Measurements from ENCODE around the gene AGBL1. TPM values are rescaled to one million over a fixed set of nuclear protein-coding genes. Genes with fewer than 3 reads are reported as not detected.

The AGBL1 gene
- total RNA-seq, 6 experiments from 2014 or later: not detected

DNA sequence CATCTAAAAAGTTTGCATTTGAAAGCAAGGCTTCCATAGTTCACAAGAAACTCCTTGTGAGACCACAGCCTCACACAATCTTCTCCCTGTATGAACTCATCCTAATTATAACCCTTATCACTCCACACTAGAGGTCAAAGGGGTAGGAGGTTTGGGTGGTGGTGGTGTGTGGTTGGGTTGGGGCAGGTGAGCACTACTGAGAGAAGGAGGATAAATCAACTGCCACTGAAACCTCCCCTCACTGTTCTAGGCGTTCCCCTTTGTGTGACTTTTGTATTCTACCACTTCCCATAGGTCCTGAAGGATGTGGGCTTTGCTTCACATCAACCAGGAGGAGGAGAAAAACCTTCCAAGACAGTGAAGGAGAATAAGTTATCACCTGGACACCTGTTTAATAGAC lies 6.4 kb upstream of the AGBL1 start:
- Histone ChIP-seq H3K36me3 (no peaks in the 10 kb centered on the region), H3K4me1 (no peaks in the 10 kb centered on the region), H3K27ac (no peak overlapping the region), H3K9me3 (no peaks in the 10 kb centered on the region), H3K4me3 (no peak overlapping the region), H3K27me3 (no peaks in the 10 kb centered on the region)
- DNase-seq (no peak), ATAC-seq (no peak)
- TF ChIP-seq POLR2A (IDR thresholded peaks at IDR 0.05): no peak
- TF ChIP-seq, protein P1, sequence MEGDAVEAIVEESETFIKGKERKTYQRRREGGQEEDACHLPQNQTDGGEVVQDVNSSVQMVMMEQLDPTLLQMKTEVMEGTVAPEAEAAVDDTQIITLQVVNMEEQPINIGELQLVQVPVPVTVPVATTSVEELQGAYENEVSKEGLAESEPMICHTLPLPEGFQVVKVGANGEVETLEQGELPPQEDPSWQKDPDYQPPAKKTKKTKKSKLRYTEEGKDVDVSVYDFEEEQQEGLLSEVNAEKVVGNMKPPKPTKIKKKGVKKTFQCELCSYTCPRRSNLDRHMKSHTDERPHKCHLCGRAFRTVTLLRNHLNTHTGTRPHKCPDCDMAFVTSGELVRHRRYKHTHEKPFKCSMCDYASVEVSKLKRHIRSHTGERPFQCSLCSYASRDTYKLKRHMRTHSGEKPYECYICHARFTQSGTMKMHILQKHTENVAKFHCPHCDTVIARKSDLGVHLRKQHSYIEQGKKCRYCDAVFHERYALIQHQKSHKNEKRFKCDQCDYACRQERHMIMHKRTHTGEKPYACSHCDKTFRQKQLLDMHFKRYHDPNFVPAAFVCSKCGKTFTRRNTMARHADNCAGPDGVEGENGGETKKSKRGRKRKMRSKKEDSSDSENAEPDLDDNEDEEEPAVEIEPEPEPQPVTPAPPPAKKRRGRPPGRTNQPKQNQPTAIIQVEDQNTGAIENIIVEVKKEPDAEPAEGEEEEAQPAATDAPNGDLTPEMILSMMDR (IDR thresholded peaks at IDR 0.05): no peak
- 18% methylated on average over 1 of the region's 1 CpG for WGBS (ENCODE audit: insufficient coverage, low coverage, low lambda C conversion rate, missing lambda C conversion rate)
- intact Hi-C loops (cut with DNase I): no loop called here

DNA sequence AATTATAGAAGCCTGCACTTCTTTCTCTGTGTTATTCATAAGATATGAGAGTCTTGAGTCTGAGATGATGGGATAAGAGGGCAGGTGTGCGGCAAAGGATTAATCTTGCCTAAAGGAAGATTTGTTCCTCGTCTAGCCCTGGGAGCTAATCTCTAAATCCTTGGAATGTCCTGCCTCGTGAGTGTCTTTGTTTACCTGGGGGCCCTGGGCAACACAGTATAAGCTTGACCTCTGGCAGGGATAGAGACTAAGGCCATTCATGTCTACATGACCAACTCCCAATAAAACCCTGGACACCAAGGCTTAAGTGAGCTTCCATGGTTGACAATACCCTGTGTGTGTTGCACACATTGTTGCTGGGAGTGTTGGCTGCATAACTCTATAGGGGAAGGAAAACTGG lies 3.2 kb upstream of the AGBL1 start:
- TF ChIP-seq, protein P1 (IDR thresholded peaks at IDR 0.05): no peak
- no peak for TF ChIP-seq POLR2A (IDR thresholded peaks at IDR 0.05)
- WGBS (ENCODE audit: insufficient coverage, low coverage, low lambda C conversion rate, missing lambda C conversion rate): 38% methylated on average over 3 of the region's 3 CpGs
- H3K27ac ChIP-seq: no peak overlapping the region
- H3K27me3 ChIP-seq: no peaks in the 10 kb centered on the region
- no peak for ATAC-seq
- no peak for DNase-seq
- H3K4me1 ChIP-seq: no peaks in the 10 kb centered on the region
- no peaks in the 10 kb centered on the region for H3K9me3 ChIP-seq
- intact Hi-C loops (cut with DNase I): no loop called here
- H3K4me3 ChIP-seq: no peak overlapping the region
- no peaks in the 10 kb centered on the region for H3K36me3 ChIP-seq

DNA sequence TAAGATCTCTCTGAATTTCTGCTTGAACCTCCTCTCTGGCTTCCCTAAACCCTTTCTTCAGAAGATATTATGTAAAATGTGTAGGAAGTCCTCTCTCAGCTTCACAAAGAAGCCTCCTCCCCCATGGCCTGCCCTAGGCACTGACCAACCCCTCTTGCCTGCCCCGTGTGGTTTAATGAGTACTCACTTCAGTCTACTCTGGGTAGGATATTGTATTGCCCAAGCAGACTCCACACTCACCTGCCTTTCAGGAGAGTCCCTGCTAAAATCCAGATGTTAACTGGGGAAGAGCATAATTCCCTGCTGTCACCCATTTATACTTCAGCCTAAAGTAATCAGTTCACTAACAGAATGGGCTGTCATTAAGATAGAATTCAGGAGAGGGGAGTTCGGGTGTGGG lies 2.6 kb upstream of the AGBL1 start:
- ATAC-seq (no peak), DNase-seq (no peak)
- H3K4me3 ChIP-seq: no peak overlapping the region
- H3K27ac ChIP-seq: no peak overlapping the region
- TF ChIP-seq POLR2A (IDR thresholded peaks at IDR 0.05): no peak
- TF ChIP-seq, protein P1 (IDR thresholded peaks at IDR 0.05): no peak
- H3K27me3 ChIP-seq: no peaks in the 10 kb centered on the region
- intact Hi-C loops (cut with DNase I): no loop called here
- H3K9me3 ChIP-seq: no peaks in the 10 kb centered on the region
- WGBS (ENCODE audit: insufficient coverage, low coverage, low lambda C conversion rate, missing lambda C conversion rate): 34% methylated on average over 2 of the region's 2 CpGs
- no peaks in the 10 kb centered on the region for H3K36me3 ChIP-seq
- no peaks in the 10 kb centered on the region for H3K4me1 ChIP-seq

DNA sequence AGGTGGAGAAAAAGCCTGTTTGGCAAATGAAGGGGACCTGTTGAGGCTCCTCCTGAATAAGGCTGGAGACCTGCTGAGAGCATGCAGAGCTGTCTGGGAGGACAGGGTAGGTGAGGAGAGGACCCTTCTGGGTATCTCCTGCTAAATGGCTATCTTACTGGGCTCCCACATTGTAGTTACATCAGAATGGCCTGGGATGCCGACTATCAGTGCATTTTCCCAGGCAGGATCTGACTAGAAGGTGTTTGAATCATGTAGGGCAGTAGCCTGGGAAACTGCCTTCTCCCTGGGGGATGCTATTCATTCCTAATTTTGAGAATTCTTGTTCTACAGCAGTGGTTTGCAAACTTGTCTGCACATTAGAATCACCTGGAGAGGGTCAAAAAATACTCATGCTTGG lies 631 bp downstream of the AGBL1 start:
- H3K4me1 ChIP-seq: no peaks in the 10 kb centered on the region
- TF ChIP-seq POLR2A (IDR thresholded peaks at IDR 0.05): no peak
- TF ChIP-seq, protein P1 (IDR thresholded peaks at IDR 0.05): no peak
- 20% methylated on average over 1 of the region's 1 CpG for WGBS (ENCODE audit: insufficient coverage, low coverage, low lambda C conversion rate, missing lambda C conversion rate)
- H3K4me3 ChIP-seq: no peak overlapping the region
- no peak overlapping the region for H3K27ac ChIP-seq
- DNase-seq: no peak
- no peaks in the 10 kb centered on the region for H3K9me3 ChIP-seq
- intact Hi-C loops (cut with DNase I): no loop called here
- ATAC-seq: no peak
- no peaks in the 10 kb centered on the region for H3K27me3 ChIP-seq
- H3K36me3 ChIP-seq: no peaks in the 10 kb centered on the region

Data from right lobe of liver (tissue), 6 donors.